ENCODE data around the gene ZNF862. TPM values are rescaled to one million over a fixed set of nuclear protein-coding genes. Genes with fewer than 3 reads are reported as not detected.

Gene ZNF862
- total and polyA plus RNA-seq, 2 donors (not counting 3 experiments of a cell fraction or from before 2014, with no cell fraction given) = 10.8 to 14.7 TPM

GRCh38 chr7:149866779-149867447 lies 28.7 kb downstream of the ZNF862 start:
- Histone ChIP-seq H3K79me2 (ENCODE audit: control insufficient read depth, insufficient read depth, low read length) (no peaks in the 10 kb centered on the region), H4K20me1 (replicated peaks; ENCODE audit: control insufficient read depth, extremely low read depth, insufficient read depth, low read length) (no peaks in the 10 kb centered on the region), H3K27ac (ENCODE audit: insufficient read depth, low read depth, low read length) (no peak overlapping the region), H3K36me3 (ENCODE audit: control insufficient read depth in 2 of 2, extremely low read depth in 1 of 2, insufficient read depth in 2 of 2, low read length in 2 of 2) (peaks cover 0 to 2% of the 10 kb centered on the region in 2 experiments), H3K9ac (replicated peaks; ENCODE audit: extremely low read depth, insufficient read depth, low read length) (no peak overlapping the region), H2AFZ (ENCODE audit: low read depth, low read length) (no peak overlapping the region), H3K9me3 (replicated peaks; ENCODE audit: control insufficient read depth, insufficient read depth, low read length) (no peaks in the 10 kb centered on the region), H3K4me1 (ENCODE audit: control insufficient read depth, extremely low read depth, insufficient read depth, low read length) (peaks cover 4% of the 10 kb centered on the region), H3K9me1 (replicated peaks; ENCODE audit: control insufficient read depth, extremely low read depth, insufficient read depth, low read length) (no peaks in the 10 kb centered on the region), H3K27me3 (ENCODE audit: control insufficient read depth in 2 of 2, insufficient read depth in 2 of 2, low read length in 2 of 2) (no peaks in the 10 kb centered on the region), H3K4me3 (replicated peaks in 1 of 3; ENCODE audit: insufficient read depth in 1 of 3, low read depth in 1 of 3, low read length in 3 of 3) (no peak overlapping the region), H3K4me2 (ENCODE audit: insufficient read depth, low read length) (no peak overlapping the region)
- POLR2A ChIA-PET = no interaction called here
- CTCF ChIA-PET = no interaction called here
- FAIRE-seq = no peak
- intact Hi-C loops (cut with micrococcal nuclease) = no loop called here
- no peak for TF ChIP-seq JUN (IDR thresholded peaks at IDR 0.05; ENCODE audit: borderline replicate concordance, insufficient read depth, insufficient read length, low read depth)
- no peak for TF ChIP-seq POLR2A (IDR thresholded peaks at IDR 0.05; ENCODE audit: low read depth, low read length)
- TF ChIP-seq POLR2AphosphoS5 (IDR thresholded peaks at IDR 0.05; ENCODE audit: insufficient read depth, low read depth, low read length) = no peak
- TF ChIP-seq GATA2 (IDR thresholded peaks at IDR 0.05; ENCODE audit: insufficient read depth, insufficient read length, low read depth, low read length) = no peak
- no peak for TF ChIP-seq MYC (IDR thresholded peaks at IDR 0.05; ENCODE audit: low read depth, low read length)
- TF ChIP-seq, protein P1, sequence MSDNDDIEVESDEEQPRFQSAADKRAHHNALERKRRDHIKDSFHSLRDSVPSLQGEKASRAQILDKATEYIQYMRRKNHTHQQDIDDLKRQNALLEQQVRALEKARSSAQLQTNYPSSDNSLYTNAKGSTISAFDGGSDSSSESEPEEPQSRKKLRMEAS (IDR thresholded peaks at IDR 0.05; ENCODE audit: insufficient read depth, insufficient read length) = no peak
- TF ChIP-seq CTCF (IDR thresholded peaks at IDR 0.05; ENCODE audit: extremely low read depth in 1 of 2, insufficient read depth in 1 of 2, low read depth in 1 of 2, low read length in 2 of 2) = no peak
- TF ChIP-seq FOS (IDR thresholded peaks at IDR 0.05; ENCODE audit: borderline replicate concordance, insufficient read depth, low read length) = no peak
- TF ChIP-seq EZH2 (IDR thresholded peaks at IDR 0.05; ENCODE audit: borderline replicate concordance, low read depth, low read length, severe bottlenecking) = no peak
- dilution Hi-C loops (cut with MboI; ENCODE audit: extremely low pct_ligation_motif_present, low sequenced_read_pairs) = no loop called here
- BruUV-seq (replicated peaks) = no TSS peak
- DNase-seq (ENCODE audit: low read depth, low spot score) = no peak

All from endothelial cell of umbilical vein (primary cell).